ENCODE data around the gene COBL. TPM values are rescaled to one million over a fixed set of nuclear protein-coding genes. Genes with fewer than 3 reads are reported as not detected.

Gene COBL
- total and polyA plus RNA-seq, 8 donors, result 7.4 to 32.0 (median 16.8) TPM

DNA sequence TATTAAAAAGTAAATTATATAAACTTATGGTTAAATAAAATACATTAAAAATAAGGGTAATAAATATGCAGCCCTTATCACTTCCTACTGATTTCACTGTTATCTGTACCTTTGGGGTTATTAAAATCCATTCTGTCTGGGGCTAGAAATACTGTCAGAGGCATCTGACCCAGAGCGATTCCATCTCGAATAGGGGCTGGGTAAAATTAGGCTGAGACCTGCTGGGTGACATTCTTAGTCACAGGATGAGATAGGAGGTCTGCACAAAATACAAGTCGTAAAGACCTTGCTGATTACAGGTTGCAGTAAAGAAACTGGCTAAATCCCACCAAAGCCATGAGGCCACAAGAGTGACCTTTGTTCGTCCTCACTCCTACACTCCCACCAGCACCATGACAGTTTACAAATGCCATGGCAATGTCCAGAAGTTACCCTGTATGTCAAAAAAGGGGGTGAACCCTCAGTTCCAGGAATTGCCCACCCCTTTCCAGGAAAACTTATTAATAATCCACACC is 77.6 kb downstream of the COBL start:
- 64 to 69% methylated on average over 4 of the region's 4 CpGs for WGBS, 2 donors
- H3K27ac ChIP-seq, result no peak overlapping the region

DNA sequence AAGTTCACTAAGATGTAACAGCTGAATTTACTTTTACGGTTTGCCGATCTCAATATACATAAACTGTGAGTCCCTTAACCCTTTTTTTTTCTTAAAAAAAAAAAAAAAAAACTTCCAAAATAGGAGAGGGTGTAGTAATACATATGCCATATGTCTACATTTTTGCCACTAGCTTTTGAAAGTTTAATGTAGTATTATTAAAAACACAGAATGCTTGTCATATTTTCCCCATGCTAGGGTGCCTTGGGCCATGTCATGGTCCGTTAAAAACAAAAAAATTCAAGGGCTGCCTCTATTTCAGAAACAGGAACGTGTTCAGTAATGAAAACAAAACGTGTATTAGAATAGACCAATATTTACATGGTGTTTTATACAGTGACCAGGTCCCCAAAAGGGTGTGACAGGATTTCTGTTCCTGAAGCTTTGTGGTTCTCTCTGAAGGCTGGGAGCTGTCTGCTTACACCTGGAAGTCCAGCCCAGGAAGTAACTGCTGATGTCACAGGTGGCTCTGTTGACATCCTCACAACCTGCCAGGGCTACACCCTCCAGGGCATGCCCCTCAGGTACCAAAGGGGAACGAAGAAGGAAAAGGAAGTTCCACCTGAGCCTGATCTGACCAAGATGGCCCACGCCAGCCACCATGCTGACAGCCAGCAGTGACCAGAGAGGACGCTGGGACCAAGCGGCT is 79.0 kb downstream of the COBL start:
- intact Hi-C loops (cut with DNase I), result no loop called here
- WGBS, 2 donors, result 86 to 88% methylated on average over 9 of the region's 9 CpGs
- FAIRE-seq (no peak), DNase-seq (no peak), ATAC-seq (no peak)
- Histone ChIP-seq H3K27ac (no peak overlapping the region), H3K9me3 (no peaks in the 10 kb centered on the region), H3K36me3 (no peaks in the 10 kb centered on the region), H3K4me3 (no peak overlapping the region), H3K4me1 (peaks cover 0 to 3% (median 0%) of the 10 kb centered on the region in 3 donors), H3K27me3 (no peaks in the 10 kb centered on the region)
- TF ChIP-seq, protein P1, sequence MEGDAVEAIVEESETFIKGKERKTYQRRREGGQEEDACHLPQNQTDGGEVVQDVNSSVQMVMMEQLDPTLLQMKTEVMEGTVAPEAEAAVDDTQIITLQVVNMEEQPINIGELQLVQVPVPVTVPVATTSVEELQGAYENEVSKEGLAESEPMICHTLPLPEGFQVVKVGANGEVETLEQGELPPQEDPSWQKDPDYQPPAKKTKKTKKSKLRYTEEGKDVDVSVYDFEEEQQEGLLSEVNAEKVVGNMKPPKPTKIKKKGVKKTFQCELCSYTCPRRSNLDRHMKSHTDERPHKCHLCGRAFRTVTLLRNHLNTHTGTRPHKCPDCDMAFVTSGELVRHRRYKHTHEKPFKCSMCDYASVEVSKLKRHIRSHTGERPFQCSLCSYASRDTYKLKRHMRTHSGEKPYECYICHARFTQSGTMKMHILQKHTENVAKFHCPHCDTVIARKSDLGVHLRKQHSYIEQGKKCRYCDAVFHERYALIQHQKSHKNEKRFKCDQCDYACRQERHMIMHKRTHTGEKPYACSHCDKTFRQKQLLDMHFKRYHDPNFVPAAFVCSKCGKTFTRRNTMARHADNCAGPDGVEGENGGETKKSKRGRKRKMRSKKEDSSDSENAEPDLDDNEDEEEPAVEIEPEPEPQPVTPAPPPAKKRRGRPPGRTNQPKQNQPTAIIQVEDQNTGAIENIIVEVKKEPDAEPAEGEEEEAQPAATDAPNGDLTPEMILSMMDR (IDR thresholded peaks at IDR 0.05), result no peak

More for the DNA sequence above, 77.6 kb downstream of the COBL start:
- H3K4me3 ChIP-seq, result no peak overlapping the region
- DNase-seq, result no peak
- H3K36me3 ChIP-seq, result no peaks in the 10 kb centered on the region
- no peaks in the 10 kb centered on the region for H3K4me1 ChIP-seq
- H3K9me3 ChIP-seq, result no peaks in the 10 kb centered on the region
- intact Hi-C loops (cut with DNase I), result no loop called here
- FAIRE-seq, result no peak
- H3K27me3 ChIP-seq, result no peaks in the 10 kb centered on the region
- TF ChIP-seq, protein P1 (IDR thresholded peaks at IDR 0.05), result no peak
- ATAC-seq, result no peak

DNA sequence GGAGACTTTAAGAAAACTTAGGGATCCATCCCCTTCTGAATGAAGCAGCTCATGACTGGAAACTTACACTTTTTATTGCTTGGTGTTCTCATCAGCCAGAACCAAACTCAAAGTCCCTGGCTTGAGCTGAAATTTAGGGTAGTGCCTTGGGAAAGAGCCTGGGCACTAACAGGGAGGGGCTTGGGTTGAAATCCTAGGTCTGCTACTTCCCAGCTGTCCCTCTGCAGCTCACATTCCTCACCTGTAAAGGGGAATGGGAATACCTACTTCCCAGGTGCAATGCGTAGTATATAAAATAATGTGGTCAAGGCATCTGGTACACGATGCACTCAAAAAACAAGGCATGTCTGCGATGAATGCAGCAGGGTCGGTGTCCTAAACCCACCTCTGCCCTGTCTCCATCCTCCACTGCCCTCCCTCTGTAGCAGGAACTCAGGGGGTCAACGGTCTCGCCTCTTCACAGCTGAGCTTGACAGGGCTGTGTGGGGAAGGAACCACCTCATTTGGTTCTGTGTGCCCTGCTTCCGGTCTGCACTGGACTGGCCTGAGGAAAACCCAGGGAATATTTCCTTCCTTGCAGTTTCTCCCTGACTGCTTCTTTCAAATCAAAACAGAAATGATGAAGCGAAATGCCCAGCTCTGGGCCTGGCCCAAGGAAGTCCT is 80.0 kb downstream of the COBL start:
- Histone ChIP-seq H3K36me3 (no peaks in the 10 kb centered on the region), H3K9me3 (no peaks in the 10 kb centered on the region), H3K27me3 (no peaks in the 10 kb centered on the region), H3K27ac (no peak overlapping the region), H3K4me1 (peaks cover 0 to 3% (median 0%) of the 10 kb centered on the region in 3 donors), H3K4me3 (no peak overlapping the region)
- ATAC-seq, result no peak
- FAIRE-seq, result no peak
- TF ChIP-seq, protein P1 (IDR thresholded peaks at IDR 0.05), result no peak
- no peak for DNase-seq
- WGBS, 2 donors, result 87 to 94% methylated on average over 8 of the region's 8 CpGs
- intact Hi-C loops (cut with DNase I), result no loop called here

DNA sequence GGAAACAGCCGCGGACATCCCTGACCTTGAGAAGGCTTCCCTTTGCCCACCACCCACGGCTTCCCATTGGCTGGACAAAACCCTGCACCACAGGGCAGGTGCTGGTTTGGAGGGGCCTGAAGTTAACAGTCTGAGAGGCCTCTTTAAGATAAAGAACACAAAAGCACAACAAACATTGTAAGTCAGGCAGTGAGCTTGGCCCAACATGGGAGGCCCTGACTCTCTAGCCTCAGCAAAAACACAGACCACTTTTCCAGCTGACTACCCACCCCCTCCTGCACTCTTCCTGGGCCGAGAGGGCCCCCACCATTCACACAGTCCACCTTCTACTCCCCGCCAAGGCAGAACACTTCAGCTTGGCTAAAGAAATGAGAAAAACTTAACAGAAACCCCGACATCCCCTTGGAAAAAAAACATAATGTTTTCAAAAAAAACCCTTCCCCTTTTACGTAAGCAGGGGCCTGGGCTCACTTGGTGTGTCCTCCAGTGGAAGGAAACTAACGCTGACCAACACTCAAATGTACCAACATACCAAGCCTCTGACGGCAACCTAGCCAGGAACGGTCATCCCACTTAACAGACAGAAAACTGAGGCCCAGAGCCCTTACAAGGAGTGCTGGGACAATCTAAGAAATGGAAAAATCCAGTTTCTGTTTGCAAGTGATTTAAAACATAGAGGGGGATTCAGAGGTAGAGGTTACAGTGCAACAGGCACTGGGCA is 80.9 kb downstream of the COBL start:
- ATAC-seq, result no peak
- TF ChIP-seq, protein P1 (IDR thresholded peaks at IDR 0.05), result no peak
- no peak for FAIRE-seq
- Histone ChIP-seq H3K4me3 (no peak overlapping the region), H3K9me3 (no peaks in the 10 kb centered on the region), H3K27ac (no peak overlapping the region), H3K27me3 (no peaks in the 10 kb centered on the region), H3K36me3 (no peaks in the 10 kb centered on the region), H3K4me1 (peaks cover 0 to 3% (median 0%) of the 10 kb centered on the region in 3 donors)
- intact Hi-C loops (cut with DNase I), result no loop called here
- DNase-seq, result no peak
- WGBS, 2 donors, result 81 to 82% methylated on average over 10 of the region's 10 CpGs
